GM12874 (cell line): Measurements from ENCODE around the gene PTPRE.

Experiments
- CTCF ChIP-seq: IDR thresholded peaks from 2 replicates; pipeline ENCODE4 v1.5.1; 2011; ENCODE audit warnings: low read depth, mild to moderate bottlenecking, control low read depth, low read length, moderate library complexity; ENCODE audit not compliant: insufficient read depth

The PTPRE gene

GRCh38 chr10:127884501-127884900 is 22.4 kb upstream of the PTPRE start:
- no peak for TF ChIP-seq CTCF

- TF ChIP-seq CTCF, result no peak
Measured at GRCh38 chr10:127886371-127887051, 20.4 kb upstream of the PTPRE start.

GRCh38 chr10:127887541-127888415 is 19.1 kb upstream of the PTPRE start:
- TF ChIP-seq CTCF, result no peak

- TF ChIP-seq CTCF, result no peak
Measured at GRCh38 chr10:127888521-127889312, 18.2 kb upstream of the PTPRE start.

- no peak for TF ChIP-seq CTCF
Measured at GRCh38 chr10:127889605-127890195, 17.2 kb upstream of the PTPRE start.

GRCh38 chr10:127890216-127890615 is 16.7 kb upstream of the PTPRE start:
- no peak for TF ChIP-seq CTCF
